GM12891 (cell line): ENCODE measurements around the gene FOXK1.

Experiments used
- DNase-seq: peaks from one replicate; pipeline ENCODE4 v3.0.0; 2011; ENCODE audit warnings: low spot score; ENCODE audit not compliant: insufficient read length
- FAIRE-seq: peaks from 2 replicates; lab custom pipeline; 2011; peaks lifted over from hg19 to GRCh38; lab: Jason Lieb, UNC
- PAX5 ChIP-seq: IDR thresholded peaks from 2 replicates; pipeline ENCODE4 v1.6.1; 2011; ENCODE audit warnings: low read length, moderate library complexity, mild to moderate bottlenecking; ENCODE audit not compliant: insufficient read depth, severe bottlenecking
- POLR2A ChIP-seq: IDR thresholded peaks from 2 replicates; pipeline ENCODE4 v1.6.1; 2011; ENCODE audit warnings: low read depth, low read length, control low read depth
- POLR2AphosphoS5 ChIP-seq: IDR thresholded peaks from 2 replicates; pipeline ENCODE4 v1.6.1; 2011; ENCODE audit warnings: low read depth, low read length, control low read depth
- POU2F2 ChIP-seq: IDR thresholded peaks from 2 replicates; pipeline ENCODE4 v1.6.1; 2011; ENCODE audit warnings: low read depth, mild to moderate bottlenecking, control low read depth, low read length, moderate library complexity
- SPI1 ChIP-seq: IDR thresholded peaks from 2 replicates; pipeline ENCODE4 v1.6.1; 2011; ENCODE audit warnings: low read depth, low read length, control low read depth
- TAF1 ChIP-seq: IDR thresholded peaks from 2 replicates; pipeline ENCODE4 v1.6.1; 2011; ENCODE audit warnings: low read depth, low read length, control low read depth

FOXK1 gene

DNA sequence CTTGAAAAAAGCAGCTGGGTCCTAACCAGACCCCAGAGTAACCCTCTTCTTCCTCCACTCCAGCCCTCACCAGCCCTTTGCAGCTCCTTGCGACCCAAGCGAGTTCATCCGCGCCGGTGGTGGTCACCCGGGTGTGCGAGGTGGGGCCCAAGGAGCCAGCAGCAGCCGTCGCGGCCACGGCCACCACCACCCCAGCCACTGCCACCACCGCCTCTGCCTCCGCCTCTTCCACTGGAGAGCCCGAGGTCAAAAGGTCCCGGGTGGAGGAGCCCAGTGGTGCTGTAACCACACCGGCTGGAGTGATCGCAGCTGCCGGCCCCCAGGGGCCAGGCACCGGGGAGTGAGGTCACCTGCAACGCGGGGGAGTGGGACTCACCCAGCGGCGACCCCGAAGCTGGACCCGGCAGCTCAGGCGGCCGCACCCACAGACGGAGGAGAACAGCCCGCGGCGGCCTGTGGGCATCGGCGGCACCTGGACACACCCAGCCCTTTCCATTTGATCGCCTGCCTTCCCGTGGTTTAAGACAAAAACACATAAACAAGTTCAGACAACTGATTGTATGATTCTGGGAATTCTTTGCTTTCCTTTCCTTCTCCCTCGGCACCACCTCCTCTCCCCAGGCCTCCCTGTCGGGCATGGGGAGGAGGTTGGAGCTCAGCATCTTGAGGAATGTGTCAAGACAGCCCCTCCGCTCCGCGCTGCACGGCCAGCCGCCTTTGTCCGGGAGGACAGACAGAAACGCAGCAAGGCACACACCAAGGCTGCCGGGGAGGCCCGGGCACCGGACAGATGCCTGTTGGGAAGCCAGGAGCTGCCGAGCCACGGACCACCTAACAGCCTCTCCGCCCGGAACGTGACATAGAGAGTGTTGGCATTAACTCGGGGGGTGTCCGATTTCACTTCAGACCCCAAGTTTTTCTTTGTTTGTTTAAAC lies 80.3 kb downstream of the FOXK1 start:
- DNase-seq (no peak), FAIRE-seq (no peak)
- TF ChIP-seq SPI1 (no peak), POLR2A (no peak), TAF1 (no peak), PAX5 (no peak), POU2F2 (no peak), POLR2AphosphoS5 (no peak)

DNA sequence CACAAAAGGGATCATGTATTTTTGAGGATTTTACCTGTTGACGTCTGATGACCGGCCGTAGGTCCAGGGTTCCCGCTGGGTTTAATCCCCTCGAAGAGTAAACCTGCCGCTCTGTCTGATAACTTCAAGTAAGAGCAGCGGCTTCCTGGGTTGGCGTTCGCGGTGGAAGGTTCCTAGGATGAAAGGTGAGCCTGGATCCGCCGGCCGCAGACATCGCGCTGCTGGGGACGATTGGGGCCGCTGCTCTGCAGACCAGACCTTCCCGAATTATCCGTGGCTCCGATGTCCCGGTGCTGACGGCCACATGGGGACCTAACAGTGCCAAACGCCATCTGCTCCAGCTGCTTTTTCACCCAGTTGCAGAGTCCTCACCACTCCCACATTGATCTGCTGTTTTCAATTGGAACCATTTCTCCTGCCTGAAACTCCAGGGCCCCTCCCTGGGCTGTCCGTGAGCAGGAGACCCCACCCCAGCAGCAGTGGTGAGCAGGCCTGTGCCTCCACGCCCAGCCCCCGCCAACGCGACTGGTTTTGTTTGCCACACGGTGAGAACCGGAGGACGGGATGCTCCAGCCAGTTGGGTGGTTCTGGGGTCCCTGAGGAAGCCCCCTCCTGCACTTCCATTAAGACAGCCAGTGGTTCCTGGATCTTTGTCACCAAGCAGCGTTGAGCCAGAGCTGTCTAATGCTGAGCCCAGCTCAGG lies 81.1 kb downstream of the FOXK1 start:
- TF ChIP-seq TAF1 (no peak), POU2F2 (no peak), POLR2AphosphoS5 (no peak), SPI1 (no peak), POLR2A (no peak), PAX5 (no peak)
- no peak for DNase-seq
- no peak for FAIRE-seq

DNA sequence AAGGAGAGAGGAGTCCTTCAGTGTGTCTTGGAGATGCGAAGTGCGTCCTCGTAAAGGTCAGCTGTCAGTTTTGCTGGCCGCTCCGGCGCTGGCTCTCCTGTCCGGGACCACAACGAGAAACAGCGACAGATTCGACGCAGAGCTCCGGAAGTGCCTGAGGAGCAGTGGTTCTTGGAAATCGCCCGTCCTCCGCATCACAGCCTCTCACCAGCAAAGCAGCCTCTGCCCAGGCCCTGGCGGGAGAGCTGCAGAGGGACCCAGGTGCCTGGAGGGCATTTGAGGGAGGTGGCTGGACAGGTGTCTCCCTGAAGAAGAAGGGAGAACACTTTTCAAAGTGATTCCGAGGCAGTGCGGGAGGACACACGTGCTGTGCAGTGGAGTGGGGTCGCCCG lies 81.7 kb downstream of the FOXK1 start:
- TF ChIP-seq POLR2AphosphoS5 (no peak), TAF1 (no peak), SPI1 (no peak), POU2F2 (no peak), PAX5 (no peak), POLR2A (no peak)
- DNase-seq (no peak), FAIRE-seq (no peak)

DNA sequence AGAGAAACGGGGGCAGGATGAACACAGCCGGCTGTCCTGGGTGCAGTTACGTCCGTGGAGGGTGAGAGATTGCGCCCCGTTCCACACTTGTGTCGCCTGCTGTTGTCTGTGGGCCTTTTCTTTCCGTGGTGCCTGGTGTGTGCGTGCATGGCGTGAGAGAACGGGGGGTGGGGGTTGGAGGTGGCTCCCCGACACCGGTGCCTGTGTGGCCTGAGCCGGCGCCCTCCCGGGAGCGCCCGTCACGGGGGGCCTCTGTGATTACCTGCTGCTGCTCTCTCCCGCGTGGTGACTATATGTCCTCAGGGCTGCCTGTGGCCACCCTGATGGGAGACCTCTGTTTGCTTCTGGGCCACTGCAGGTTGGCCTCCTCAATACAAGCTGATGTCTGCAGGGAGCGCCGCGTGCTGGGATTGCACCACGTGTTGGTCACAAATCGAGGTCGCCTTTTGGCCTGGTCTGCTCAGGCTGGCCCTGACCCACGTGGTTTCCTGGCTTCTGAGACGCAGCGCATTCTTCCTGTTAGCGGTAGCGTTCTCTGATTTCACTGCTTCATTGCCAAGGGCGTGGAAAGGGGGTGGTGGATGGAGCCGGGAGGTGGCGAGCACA lies 82.4 kb downstream of the FOXK1 start:
- no peak for FAIRE-seq
- no peak for DNase-seq
- TF ChIP-seq POLR2A: no peak; the same call in 1 of the 2 replicates
- no peak for TF ChIP-seq POU2F2
- no peak for TF ChIP-seq POLR2AphosphoS5
- no peak for TF ChIP-seq SPI1
- no peak for TF ChIP-seq PAX5
- TF ChIP-seq TAF1: no peak

DNA sequence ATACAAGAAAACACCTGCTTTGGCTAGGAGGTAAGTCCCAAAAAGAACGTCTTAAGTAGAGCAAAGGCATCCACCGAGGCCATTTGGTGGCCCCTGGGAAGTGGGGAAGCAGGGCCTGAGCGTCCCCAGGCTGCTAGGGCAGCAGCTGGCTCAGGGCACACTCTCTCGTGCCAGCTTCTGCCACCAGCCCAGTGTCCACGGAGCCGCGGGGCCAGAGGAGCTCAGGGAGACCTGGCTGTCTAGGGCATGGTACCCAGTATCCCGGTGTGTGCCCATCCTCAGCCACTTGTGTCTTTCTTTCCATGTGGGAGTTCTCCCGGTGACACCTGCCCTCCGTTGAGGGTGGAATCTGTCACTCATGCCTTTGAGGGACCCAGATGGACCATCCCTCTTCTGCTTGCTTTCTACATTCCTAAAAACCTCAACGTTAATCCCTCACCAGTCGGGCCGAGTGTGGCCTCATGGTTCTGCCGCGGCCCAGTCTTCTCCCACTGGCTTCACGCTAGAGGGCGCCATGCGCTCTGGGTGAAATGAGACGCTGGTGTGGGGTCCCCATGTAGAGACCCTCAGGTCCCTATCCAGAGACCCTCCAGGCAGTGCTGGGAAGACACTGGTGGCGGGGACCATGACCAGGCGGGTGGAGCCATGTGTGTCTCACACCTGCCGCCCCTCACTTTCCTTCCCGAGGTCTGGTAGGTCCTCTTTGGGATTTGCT lies 83.8 kb downstream of the FOXK1 start:
- FAIRE-seq (no peak), DNase-seq (no peak)
- no peak for TF ChIP-seq POLR2A
- no peak for TF ChIP-seq PAX5
- TF ChIP-seq POLR2AphosphoS5: no peak
- TF ChIP-seq SPI1: no peak
- no peak for TF ChIP-seq TAF1
- no peak for TF ChIP-seq POU2F2

DNA sequence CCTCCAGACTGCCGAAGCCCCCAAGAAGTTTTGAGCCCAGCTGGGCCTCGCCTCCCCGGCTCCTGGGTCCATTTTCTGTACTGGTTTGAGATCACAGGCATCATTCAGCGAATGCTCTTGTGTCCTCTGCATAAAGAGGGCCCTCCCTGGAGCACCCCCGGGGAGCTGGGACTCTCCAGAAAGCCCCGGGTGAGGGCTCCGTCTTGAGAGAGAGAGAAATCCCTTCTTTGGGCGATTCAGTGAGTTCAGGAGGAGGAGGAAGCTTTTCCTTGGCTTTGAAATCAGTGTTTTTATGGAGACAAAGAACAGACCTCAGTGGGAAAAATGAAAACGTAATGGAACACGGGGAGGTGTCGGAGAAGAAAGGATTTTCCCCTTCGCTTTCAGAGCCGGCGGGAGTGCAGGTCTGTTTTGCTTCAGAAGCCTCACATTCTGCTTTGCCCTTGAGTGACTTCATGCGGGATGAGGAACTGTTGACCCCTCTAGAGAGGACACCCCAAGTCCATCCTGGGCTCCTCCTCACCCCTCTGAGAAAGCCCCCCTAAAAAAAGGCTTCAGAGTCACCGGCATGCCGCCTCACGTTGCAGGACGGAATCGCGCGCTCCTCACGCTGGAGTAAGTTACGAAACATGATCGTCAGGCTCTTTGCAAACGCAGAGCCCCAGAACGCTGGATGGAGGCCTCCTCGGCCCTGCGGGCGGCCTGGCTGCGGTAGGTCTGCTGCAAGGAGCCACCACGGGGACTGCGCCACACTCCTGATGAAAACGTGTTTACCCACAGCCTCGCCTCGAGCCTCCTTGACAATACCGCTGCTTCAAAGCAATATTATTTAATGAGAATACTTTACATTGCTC lies 84.8 kb downstream of the FOXK1 start:
- DNase-seq (no peak), FAIRE-seq (no peak)
- no peak for TF ChIP-seq POLR2AphosphoS5
- TF ChIP-seq SPI1: no peak
- no peak for TF ChIP-seq POLR2A
- TF ChIP-seq TAF1: no peak
- TF ChIP-seq POU2F2: no peak
- no peak for TF ChIP-seq PAX5

DNA sequence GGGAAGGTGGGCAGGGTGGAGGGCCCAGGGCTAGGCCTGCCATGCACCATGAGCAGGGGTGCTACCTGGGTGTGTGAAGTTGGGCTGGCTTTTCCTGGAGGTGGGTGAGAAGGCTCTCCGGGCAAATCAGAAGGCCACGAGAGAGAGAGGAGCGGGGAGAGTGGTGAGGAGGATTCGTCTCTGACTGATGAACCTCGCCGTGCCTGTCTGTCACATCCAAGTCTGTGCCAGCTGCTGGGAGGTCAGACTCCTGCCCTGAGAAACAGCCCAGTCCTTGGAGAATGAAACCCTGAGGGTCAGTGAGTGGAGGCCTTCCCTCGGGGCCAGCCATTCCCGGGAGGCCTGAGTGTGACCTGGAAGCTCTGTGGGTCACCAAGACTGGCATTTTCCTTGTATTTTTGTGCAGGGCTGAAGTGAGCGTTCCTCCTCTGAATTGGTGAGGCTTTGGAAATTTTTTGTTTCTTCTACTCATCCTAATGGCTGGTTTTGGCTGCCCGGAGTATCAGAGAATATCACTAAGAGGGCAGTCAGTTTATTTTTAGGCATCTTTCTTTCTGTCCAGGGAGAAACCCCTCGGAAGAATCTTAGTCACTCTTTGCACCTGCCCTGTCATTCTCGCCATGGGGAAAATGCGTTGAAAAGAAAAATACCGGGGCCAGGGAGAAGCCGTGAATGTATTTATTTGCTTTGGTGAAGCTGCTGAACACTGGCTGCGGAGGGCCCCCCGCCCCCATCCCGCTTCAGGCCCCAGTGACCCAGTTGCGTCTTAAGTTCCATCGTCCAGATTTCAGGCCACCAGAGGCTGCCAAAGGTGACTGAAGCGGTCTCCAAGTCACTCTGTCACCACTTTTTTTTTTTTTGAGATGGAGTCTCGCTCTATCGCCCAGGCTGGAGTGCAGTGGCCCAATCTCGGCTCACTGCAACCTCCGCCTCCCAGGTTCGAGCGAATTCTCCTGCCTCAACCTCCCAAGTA lies 86.8 kb downstream of the FOXK1 start:
- TF ChIP-seq POLR2AphosphoS5 (no peak), POLR2A (no peak), TAF1 (no peak), PAX5 (no peak), POU2F2 (no peak), SPI1 (no peak)
- DNase-seq (no peak), FAIRE-seq (no peak)

DNA sequence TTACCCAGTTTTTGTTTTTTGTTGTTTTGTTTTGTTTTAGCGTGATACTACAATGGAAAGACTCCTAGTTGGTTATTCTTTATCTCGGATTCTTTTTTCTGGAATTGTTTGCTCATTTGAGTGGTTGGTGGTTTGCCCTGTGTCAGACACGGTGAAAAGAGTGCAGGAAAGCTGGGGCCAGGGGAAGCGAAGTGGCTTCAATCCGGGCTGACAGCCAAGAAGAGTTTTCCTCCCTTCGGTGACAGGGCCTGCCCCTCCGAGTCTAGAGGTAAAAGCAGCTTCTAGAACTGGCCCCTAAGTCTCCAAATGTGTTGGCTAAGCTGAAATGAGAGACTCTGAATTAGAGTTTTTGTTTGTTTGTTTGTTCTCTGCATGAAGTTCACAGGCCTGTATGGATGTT lies 87.7 kb downstream of the FOXK1 start:
- TF ChIP-seq POLR2AphosphoS5 (no peak), TAF1 (no peak), SPI1 (no peak), PAX5 (no peak), POLR2A (no peak), POU2F2 (no peak)
- DNase-seq: no peak
- no peak for FAIRE-seq

DNA sequence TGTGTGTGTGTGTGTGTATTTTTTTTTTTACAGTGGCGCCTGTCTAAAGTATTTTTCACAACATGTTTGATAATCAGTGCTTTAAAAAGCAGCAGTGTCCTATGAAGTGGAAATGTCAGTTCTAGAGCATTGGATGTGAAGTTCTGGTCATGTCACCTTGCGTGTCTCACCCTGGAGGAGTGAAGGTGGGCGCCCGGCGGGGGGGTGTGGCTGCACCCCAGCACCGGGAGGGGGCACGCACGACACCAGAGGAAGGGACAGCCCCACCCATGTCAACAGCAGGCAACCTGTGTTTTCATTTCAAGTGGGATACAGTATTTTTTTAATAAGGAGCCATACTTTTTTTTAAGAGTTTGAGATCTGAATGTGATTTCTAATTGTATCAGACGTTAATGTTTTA lies 88.8 kb downstream of the FOXK1 start:
- FAIRE-seq (no peak), DNase-seq (no peak)
- TF ChIP-seq PAX5: no peak
- TF ChIP-seq SPI1: no peak
- no peak for TF ChIP-seq POLR2A
- no peak for TF ChIP-seq POLR2AphosphoS5
- no peak for TF ChIP-seq TAF1
- no peak for TF ChIP-seq POU2F2
